ENCODE results near the gene EXO1.

Gene EXO1

GRCh38 chr1:241934201-241934848 lies 86.3 kb downstream of the EXO1 start:
- Histone ChIP-seq H3K27ac (replicated peaks) (no peak overlapping the region), H3K4me3 (replicated peaks; ENCODE audit: insufficient read depth, low read length) (no peak overlapping the region), H3K27me3 (ENCODE audit: insufficient read depth, poor library complexity, severe bottlenecking) (peaks cover 10% of the 10 kb centered on the region)
- DNase-seq (ENCODE audit: low read depth in 1 of 2, low spot score in 1 of 2): no peak
- TF ChIP-seq POLR2AphosphoS5 (IDR thresholded peaks at IDR 0.05; ENCODE audit: low read depth) (no peak), SPI1 (IDR thresholded peaks at IDR 0.05; ENCODE audit: borderline replicate concordance, low read depth) (no peak), GABPA (IDR thresholded peaks at IDR 0.05; ENCODE audit: low read depth) (no peak), REST (IDR thresholded peaks at IDR 0.05; ENCODE audit: insufficient replicate concordance, low read depth) (no peak), CTCF (IDR thresholded peaks at IDR 0.05; ENCODE audit: insufficient read depth, low read length) (no peak)

GRCh38 chr1:241934866-241935265 lies 86.9 kb downstream of the EXO1 start:
- DNase-seq (ENCODE audit: low read depth in 1 of 2, low spot score in 1 of 2): no peak
- no peak for TF ChIP-seq POLR2AphosphoS5 (IDR thresholded peaks at IDR 0.05; ENCODE audit: low read depth)
- no peak for TF ChIP-seq CTCF (IDR thresholded peaks at IDR 0.05; ENCODE audit: insufficient read depth, low read length)
- TF ChIP-seq SPI1 (IDR thresholded peaks at IDR 0.05; ENCODE audit: borderline replicate concordance, low read depth): no peak
- no peak for TF ChIP-seq GABPA (IDR thresholded peaks at IDR 0.05; ENCODE audit: low read depth)
- no peak for TF ChIP-seq REST (IDR thresholded peaks at IDR 0.05; ENCODE audit: insufficient replicate concordance, low read depth)

More at GRCh38 chr1:241934866-241935265, 86.9 kb downstream of the EXO1 start:
- no peak overlapping the region for H3K27ac ChIP-seq (replicated peaks)
- H3K4me3 ChIP-seq (replicated peaks; ENCODE audit: insufficient read depth, low read length): no peak overlapping the region
- H3K27me3 ChIP-seq (ENCODE audit: insufficient read depth, poor library complexity, severe bottlenecking): peaks cover 10% of the 10 kb centered on the region

Data from HL-60 (cell line).